Loucy (cell line): Measurements from ENCODE around the gene RNF149.

ENCODE experiments used
- EZH2phosphoT487 ChIP-seq: fragments of 200-600 bp; IDR thresholded peaks from 2 replicates; pipeline ENCODE4 v1.6.1; 2018; ENCODE audit warnings: antibody characterized with exemption, mild to moderate bottlenecking, moderate library complexity, borderline replicate concordance
- TF ChIP-seq, protein P1 (sequence below): fragments of 200-600 bp; sonication (generic); conservative IDR thresholded peaks from 2 replicates; pipeline ENCODE4 v1.5.1; 2014; ENCODE audit warnings: mild to moderate bottlenecking, antibody characterized with exemption, low read length

DNA sequence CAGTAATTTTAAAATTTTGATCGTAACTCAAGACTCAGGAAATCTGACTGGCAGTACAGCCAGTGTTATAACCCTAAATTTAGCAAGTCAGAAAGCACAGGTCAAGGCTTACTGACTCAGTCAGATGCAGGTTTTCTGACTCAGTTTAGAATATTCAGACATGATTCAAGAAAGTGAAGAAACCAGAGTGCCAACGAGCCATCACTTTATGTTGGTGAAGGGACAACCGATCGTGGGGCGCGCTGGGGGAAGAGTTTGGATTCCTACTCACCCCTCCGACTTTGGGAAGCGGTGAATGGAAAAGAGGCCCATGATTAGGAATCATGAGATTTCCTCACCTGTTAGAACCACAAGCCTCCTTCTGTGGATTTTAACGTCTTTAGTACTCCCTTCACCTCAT lies 998 bp downstream of the RNF149 start:
- TF ChIP-seq, protein P1, sequence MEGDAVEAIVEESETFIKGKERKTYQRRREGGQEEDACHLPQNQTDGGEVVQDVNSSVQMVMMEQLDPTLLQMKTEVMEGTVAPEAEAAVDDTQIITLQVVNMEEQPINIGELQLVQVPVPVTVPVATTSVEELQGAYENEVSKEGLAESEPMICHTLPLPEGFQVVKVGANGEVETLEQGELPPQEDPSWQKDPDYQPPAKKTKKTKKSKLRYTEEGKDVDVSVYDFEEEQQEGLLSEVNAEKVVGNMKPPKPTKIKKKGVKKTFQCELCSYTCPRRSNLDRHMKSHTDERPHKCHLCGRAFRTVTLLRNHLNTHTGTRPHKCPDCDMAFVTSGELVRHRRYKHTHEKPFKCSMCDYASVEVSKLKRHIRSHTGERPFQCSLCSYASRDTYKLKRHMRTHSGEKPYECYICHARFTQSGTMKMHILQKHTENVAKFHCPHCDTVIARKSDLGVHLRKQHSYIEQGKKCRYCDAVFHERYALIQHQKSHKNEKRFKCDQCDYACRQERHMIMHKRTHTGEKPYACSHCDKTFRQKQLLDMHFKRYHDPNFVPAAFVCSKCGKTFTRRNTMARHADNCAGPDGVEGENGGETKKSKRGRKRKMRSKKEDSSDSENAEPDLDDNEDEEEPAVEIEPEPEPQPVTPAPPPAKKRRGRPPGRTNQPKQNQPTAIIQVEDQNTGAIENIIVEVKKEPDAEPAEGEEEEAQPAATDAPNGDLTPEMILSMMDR = no peak
- TF ChIP-seq EZH2phosphoT487 = no peak
